ENCODE data around the gene USP48. TPM values are rescaled to one million over a fixed set of nuclear protein-coding genes. Genes with fewer than 3 reads are reported as not detected.

USP48 gene
- total and polyA plus RNA-seq, 2 of the 13 experiments (the other 11 are each of a cell fraction or from before 2014, with no cell fraction given), result 30.4 to 30.7 TPM

- TF ChIP-seq ZNF280D (CRISPR knock-in tag; IDR thresholded peaks at IDR 0.05) (peak; percentile 53; the same call in 1 of the 2 replicates), ZBTB26 (CRISPR knock-in tag; IDR thresholded peaks at IDR 0.05; ENCODE audit: borderline replicate concordance) (peak; percentile 94), ZUFSP (CRISPR knock-in tag; IDR thresholded peaks at IDR 0.05; ENCODE audit: borderline replicate concordance) (no peak), SIX1 (CRISPR knock-in tag; IDR thresholded peaks at IDR 0.05; ENCODE audit: borderline replicate concordance) (no peak), ARNT (IDR thresholded peaks at IDR 0.05) (no peak), ZIK1 (CRISPR knock-in tag; IDR thresholded peaks at IDR 0.05; ENCODE audit: borderline replicate concordance, low read depth) (peak; percentile 98), ZMAT5 (CRISPR knock-in tag; IDR thresholded peaks at IDR 0.05; ENCODE audit: borderline replicate concordance, low read depth) (no peak), GZF1 (CRISPR knock-in tag; IDR thresholded peaks at IDR 0.05) (peak; percentile 84), MYC (CRISPR knock-in tag; IDR thresholded peaks at IDR 0.05; ENCODE audit: borderline replicate concordance) (peak; percentile 56; the same call in 1 of the 2 replicates), ZNF263 (CRISPR knock-in tag; IDR thresholded peaks at IDR 0.05) (peak; percentile 74), NFE2L2 (IDR thresholded peaks at IDR 0.05; ENCODE audit: low read length) (no peak), MAFG (CRISPR knock-in tag; IDR thresholded peaks at IDR 0.05) (peak; percentile 38; the same call in 1 of the 2 replicates), ZNF282 (IDR thresholded peaks at IDR 0.05; ENCODE audit: partially characterized antibody) (no peak), HNRNPLL (IDR thresholded peaks at IDR 0.05; ENCODE audit: low read depth, low read length, poor library complexity, severe bottlenecking) (peak; percentile 52), ZNF367 (CRISPR knock-in tag; IDR thresholded peaks at IDR 0.05; ENCODE audit: borderline replicate concordance) (peak; percentile 92; the same call in 1 of the 2 replicates), IKZF4 (CRISPR knock-in tag; IDR thresholded peaks at IDR 0.05; ENCODE audit: borderline replicate concordance, low read depth, not compliant biosample characterization) (peak; percentile 90), GFI1 (CRISPR knock-in tag; IDR thresholded peaks at IDR 0.05; ENCODE audit: borderline replicate concordance) (peak; percentile 77; the same call in 1 of the 2 replicates), ZNF18 (CRISPR knock-in tag; IDR thresholded peaks at IDR 0.05; ENCODE audit: insufficient replicate concordance) (peak; percentile 35), ZNF383 (CRISPR knock-in tag; IDR thresholded peaks at IDR 0.05; ENCODE audit: borderline replicate concordance) (no peak), RBM39 (IDR thresholded peaks at IDR 0.05; ENCODE audit: low read depth, low read length, poor library complexity, severe bottlenecking) (peak; percentile 66)
Measured at GRCh38 chr1:21659099-21659923, 123.6 kb downstream of the USP48 start (continued).
